Fibroblast of skin of left biceps (primary cell): ENCODE results near the gene ABCG8.

Source experiments
- DNase-seq, 2 experiments: peaks; one replicate each; pipeline ENCODE4 v3.0.0-alpha.2; 2013; ENCODE audit warnings: low read depth in 2 of 2

The ABCG8 gene

DNA sequence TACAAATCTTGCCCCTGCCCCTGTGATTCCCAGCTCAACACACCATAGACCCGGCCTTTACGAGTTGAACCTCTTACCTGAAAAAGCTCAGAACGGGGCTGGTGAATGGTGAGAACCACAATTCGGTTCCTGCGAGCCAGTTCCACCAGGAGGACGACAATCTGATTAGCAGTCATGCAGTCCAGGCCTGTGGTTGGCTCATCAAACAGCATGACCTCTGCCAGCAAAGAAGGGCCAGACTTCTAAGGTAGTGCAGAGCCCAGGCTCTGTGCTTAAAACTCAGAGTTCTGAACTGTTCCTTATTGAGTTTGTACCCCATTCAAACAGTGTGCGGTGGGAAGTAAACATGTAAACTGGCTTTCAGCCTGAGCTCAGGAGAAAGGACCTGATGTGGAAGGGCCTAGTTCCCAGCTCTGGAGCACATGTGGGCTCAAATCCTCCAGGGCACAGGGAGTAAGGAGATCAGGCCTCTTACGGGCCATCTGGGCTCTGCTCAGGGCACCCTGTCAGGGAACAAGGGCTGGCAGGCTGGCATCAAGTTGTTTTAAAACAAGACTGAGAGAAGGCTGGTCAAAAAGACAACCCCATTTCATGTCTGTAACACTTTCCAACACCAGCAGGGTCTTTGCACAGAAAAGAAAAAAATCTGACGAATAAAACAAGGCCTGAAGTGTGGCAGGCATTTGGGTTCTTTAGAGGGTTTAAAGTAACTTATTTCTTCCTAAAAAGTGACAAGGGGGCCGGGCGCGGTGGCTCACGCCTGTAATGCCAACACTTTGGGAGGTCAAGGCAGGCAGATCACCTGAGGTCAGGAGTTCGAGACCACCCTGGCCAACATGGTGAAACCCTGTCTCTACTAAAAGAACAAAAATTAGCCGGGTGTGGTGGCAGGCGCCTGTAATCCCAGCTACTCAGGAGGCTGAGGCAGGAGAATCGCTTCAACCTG lies 12.2 kb upstream of the ABCG8 start:
- no peak for DNase-seq

DNA sequence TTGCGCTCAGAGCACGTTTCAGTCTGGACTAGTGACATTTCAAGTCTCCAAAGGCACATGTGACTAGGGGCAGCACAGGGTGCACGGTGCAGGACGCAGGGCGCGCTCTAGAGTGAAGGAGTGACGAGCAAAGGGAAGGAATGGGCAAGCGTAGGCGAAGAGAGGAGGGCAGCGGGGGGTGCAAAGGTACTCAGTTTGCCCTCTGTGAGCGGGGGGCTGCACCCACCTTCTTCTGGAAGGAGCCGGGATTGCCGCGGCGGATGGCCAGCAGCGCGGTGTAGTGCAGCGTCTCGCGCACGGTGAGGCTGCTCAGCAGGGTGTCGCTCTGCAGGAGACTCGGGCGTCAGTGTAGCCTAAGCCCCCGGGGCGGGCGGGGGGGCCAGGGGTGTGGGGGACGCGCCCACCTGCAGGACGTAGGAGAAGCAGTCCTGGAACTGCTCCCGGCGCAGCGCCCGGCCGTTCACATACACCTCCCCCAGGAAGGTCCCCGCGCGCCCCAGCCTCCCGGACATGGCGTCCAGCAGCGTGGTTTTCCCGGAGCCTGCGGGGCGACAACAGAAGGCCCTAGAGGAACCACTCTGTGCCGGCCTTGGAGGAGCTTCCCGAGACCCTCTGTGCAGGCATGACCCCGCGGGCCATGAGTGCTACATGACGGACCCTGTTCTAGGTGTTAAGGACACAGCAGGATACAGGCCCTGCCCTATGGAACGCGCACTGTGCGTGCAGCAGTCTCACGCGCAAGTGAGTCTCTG lies 7.1 kb upstream of the ABCG8 start:
- DNase-seq, result no peak

DNA sequence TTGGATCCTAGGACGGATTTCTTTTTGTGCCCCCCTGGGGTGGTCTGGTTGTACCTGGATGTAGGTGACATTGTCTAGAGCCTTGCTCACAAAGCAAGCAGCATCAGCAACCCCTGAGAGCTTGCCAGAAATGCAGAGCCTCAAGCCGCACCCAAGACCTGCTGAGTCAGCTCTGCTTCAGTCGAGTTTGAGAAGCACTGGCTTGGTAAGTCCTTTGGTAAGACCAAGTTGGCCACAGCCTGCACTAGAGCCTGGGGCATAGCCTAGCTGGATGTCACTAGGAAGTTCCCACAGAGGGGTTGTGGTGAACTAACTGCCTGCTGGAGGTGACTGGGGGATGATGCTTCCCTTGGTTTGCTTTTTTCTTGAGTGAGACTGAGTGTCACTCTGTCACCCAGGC lies 6.3 kb upstream of the ABCG8 start:
- no peak for DNase-seq

DNA sequence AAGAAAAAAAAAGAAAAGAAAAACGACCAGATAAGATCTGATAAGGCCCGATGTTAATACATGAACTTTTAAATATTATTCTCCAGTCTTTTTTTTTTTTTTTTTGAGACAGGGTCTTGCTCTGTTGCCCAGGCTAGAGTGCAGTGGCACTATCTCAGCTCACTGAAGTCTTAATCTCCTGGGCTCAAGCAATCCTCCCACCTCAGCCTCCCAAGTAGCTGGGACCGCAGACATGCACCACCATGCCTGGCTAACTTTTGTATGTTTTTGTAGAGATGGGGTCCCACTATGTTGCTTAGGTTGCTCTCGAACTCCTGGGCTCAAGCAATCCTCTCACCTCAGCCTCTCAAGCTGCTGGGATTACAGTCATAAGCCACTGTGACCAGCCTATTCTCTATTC lies 1.7 kb upstream of the ABCG8 start:
- no peak for DNase-seq

DNA sequence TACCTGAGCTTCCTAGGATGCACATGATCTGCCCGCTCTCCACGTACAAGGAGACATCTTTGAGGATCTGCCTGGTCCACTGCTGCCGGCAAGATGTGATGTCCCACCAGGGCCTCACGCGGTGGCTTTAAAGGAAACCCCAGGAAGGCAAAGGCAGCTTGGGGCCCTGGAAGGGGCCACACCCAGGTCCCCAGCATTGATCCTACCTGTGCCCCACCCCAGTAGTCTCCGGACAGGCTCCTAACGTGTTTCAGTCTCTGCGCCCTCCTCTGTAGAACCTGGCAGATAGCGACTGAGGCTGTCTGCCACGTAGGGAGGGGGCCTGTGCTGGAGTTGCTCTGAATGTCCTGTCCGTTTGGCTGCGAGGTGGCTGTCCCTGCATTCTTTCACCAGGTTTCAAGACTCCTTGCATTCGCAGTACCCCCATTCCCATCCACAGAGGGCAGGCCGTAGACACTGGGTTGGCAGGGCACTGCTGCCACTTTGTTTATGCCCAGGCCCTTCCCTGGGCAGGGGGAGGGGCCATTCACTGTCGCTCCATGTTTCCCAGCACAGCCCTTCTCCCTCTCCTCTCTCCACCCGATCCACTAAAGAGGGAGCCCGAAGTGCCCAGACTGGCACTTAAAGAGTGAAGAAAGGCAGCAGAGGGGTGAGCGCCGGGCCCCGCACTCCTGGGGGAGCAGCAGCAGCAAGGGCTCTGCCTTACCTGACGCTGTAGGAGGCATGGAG lies 776 bp upstream of the ABCG8 start:
- DNase-seq, result no peak

DNA sequence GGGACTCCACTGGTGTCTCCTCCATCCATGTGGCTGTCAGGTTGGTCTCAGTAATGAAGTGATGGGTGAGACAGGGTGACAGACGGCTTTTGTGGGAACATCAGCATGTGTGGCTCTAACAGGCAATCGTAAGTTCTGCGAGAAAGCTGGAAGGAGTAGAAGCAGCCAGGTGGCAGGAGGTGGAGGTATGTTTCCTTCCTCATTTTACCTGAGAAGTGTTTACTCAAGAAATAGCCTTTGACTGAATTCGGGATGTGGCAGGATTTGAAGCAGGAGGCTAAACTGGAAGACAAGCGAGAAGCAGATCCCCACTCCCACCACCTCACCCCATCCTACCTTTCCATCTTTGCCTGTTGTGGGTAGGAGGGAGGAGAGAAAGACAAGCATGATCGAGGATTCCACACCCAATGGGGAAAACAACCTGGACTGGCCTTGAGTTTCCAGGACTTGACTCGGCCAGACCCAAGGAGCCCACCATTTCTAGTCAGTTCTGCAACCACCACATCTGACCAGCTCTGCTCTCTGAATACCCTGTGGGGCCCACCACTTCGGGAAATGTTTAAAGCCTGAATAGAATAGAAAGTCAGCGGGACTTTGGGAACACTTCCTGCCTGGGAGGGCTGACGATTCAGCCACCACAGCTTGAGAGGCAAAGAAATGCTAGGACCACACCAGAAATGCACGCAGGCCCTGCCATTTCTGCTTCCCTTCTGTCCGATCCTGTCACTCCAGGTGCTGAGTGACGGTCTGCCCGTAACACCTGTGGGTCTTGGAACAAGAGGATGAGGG lies 1.2 kb downstream of the ABCG8 start:
- DNase-seq, result no peak

DNA sequence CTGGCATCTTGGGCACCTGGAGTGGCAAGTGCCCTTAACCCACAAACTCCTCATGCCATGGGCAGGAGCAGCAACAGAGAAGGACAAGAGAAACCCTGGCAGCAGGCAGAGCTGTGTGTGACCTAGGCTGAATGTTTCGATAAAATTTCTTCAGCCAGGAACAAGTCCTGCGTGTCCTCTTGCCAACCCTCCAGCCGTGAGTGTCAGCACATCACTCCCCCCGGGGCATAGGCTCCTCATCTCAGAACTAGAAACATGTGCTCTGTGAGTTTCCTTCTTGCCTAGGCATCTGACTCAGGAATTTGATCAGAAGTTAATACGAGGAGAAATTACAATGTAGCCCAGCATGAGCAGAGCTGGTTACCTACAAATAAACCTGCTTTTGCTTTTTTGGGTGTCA lies 2.2 kb downstream of the ABCG8 start:
- no peak for DNase-seq

DNA sequence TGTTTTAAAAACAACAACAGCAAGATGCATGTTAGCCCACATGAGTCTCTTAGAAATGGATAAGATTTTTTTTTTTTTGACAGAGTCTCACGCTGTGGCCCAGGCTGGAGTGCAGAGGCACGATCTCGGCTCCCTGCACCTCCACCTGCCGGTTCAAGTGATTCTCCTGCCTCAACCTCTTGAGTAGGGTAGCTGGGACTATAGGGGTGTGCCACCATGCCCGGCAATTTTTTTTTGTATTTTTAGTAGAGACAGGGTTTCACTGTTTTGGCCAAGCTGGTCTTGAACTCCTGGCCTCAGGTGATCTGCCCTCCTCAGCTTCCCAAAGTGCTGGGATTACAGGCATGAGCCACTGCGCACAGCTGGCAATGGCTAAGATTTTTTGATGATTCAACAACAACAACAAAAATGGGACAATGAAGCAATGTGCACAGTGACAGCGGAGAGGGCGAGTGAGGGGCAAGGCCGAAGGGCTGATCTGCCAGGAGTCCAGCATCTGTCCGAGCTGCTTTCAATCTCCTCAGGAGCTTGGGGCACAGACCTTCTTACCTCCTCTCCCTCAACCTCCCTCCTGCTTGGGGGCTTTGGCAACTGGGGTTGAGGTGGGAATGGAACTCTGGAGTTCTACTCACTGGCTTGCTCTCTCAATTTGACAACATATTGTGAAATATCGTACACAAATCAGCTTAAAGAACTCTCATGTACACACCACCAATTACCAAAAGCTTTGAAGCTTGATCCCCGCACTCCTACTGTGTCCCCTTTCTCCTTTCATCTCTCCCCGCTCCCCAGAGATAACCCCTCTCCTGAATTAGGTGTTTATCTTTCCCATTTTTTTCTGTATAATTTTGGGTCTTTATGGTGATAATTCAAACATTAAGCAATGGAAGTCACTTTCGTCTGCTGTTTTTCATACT lies 3.4 kb downstream of the ABCG8 start:
- DNase-seq, result no peak

DNA sequence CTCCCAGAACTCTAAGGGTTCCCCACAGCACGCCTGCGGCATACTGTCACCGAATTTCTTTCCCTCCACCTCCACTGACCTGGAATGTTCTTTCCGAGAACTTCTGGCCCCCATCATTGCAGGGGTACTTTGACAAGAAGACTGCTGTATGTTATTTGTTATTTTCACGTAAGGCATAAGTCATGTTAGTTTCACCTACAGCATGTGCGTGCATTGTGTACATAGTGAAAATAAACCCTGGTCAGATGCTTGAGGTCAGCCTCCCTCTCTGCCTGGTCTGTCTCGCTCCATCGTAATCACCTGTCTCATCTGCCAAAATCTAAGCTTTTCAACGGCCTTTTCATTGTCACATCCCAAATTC lies 4.1 kb downstream of the ABCG8 start:
- no peak for DNase-seq

DNA sequence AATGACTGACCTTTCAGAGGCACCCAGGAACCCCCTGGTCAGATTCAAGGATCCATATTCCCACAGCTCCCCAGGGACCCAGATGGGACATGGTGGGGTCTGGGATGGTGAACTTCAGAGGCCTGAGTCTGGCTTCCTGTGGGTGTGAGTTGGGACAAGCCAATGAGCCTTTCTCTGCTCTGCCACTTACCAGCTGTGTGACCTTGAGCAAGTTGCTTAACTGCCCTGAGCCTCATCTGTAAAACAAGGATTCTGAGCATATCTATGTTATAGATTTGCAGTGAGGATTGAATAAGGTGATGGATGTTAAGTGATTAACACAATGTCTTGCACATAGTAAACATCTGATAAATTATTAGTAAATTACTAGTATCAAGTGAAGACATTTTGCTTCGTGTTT lies 6.4 kb downstream of the ABCG8 start:
- DNase-seq, result no peak

DNA sequence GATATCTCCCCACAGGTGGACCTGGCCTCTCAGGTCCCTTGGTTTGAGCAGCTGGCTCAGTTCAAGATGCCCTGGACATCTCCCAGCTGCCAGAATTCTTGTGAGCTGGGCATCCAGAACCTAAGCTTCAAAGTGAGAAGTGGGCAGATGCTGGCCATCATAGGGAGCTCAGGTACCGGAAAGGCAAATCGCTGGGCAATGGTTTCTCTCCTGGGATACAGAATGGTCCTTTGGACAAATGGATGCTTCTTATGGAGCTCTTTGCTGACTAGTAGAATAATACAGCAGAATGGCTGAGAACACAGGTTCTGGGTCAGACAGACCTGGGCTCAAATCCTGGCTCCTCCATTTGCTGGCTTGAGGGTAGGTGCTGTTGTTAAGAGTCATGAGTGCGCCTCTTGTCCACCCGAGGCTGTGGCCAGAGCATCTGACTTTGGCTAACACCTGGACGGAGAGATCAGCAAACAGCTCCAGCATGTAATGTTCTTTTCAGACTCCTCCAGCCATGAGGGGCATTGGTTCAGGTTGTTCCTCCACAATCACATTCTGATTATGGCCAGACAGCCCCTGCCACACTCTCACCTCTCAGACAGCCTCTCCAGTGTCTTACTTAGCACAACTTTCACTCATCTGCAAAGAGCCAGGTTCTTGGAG lies 7.5 kb downstream of the ABCG8 start:
- DNase-seq, result no peak

DNA sequence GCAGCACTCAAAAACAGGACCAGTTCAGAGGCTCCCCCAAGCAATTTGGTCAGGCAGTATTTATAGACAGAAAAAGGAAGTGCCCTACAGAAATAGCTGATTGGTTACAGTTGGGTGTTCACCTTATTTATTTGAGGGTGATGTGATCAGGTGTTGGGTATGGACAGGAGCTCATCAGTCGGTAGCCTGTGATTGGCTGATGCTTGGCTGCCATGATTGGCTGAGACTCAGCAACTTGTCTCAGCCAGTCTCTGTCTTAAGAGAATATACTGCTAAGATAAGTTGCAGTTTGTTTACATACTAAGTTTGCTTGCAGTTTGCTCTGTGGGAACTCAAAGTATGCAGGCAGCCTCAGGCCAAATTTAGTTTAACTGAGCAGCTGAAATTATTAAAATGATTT lies 9.4 kb downstream of the ABCG8 start:
- no peak for DNase-seq

DNA sequence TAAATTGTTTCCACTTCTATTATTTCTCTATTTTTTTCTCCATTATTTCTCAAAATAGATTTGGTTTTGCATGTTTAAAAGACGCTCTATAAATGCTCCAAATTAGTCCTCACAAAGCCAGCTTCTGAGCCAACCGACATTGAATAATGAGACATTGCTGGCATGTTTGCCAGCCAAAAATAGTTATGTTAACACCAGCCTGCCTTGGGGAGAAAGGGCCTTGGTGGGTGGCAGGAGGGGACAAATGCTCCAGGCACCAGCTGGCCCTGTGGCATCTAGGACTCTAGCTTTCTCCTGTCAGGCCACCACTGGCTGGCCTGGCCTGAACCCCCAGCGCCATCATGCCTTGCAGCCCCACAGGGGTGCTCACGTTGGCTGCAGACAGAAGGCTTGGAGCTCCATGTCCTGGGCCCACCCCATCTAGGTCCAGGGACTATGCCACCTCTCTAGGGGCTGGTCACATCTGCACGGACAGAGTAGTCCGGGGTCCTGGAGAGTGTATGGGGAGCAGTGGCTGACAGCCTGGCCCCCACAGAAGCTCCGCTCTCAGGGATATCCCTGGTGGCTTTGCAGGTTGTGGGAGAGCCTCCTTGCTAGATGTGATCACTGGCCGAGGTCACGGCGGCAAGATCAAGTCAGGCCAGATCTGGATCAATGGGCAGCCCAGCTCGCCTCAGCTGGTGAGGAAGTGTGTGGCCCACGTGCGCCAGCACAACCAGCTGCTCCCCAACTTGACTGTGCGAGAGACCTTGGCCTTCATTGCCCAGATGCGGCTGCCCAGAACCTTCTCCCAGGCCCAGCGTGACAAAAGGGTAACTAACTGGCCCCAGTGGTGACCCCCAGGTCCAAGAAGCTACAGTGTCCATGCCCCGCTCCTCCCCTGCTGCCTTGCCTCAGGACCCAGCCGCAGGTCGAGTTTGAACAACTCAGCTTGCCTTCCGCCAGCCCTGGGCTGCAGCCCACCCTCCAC lies 12.5 kb downstream of the ABCG8 start:
- DNase-seq, result no peak

DNA sequence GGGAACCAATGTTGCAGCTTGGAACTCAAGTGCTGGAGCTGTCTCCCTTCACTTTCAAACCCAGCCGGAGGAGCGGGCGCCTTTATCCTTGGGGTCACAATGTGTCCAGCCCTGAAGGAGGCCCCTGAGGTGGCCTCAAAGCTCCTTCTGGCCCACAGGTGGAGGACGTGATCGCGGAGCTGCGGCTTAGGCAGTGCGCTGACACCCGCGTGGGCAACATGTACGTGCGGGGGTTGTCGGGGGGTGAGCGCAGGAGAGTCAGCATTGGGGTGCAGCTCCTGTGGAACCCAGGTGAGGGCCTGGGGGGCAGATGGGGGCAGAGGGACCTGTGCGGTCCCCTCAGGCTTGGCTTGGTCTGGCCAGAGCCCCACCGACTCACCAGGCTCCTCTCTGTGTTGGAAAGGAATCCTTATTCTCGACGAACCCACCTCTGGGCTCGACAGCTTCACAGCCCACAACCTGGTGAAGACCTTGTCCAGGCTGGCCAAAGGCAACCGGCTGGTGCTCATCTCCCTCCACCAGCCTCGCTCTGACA lies 13.5 kb downstream of the ABCG8 start:
- DNase-seq, result no peak

DNA sequence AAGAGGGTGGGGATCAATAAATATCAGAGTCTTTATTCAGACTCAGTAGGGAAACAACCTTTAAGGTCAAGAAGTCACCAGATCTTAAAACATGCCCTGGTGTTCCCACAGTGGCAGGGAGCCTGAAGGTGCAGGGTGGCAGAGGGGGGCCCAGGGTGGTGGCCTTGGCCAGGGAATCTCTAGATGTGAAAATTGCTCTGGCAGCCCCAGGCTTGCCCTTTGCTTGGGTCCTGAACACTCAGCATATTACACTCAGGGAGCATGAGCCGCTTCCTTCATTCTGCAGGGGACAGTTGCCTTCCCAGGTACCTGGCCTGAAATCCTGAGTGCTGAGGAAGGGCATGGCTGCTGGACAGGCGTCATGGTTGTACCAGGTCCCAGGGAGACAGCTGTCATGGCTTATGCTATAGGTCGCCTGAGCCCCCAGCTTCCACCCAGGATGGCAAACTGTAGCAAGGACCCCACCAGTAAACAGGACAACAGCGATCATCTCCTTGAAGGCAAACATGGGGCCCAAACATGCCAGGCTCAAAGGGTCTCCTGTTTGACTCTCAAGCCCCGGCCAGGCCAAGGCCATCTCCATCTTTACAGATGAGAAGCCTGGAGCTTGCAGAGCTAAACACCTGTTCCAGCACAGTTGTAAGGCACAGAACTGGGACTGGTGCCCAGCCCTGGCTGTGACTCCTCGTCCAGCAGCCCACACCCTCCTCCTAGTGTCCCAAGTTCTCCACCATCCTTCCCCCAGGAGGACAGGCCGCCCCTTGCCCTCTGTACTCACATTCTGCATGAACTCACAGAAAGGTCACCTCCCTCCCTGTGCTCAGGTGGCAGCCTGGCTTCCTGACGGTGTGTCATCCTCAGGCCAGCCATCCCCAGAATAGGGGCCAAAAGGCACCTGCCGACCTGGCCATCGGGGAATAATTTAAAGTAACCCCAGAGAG lies 14.6 kb downstream of the ABCG8 start:
- DNase-seq, result no peak

DNA sequence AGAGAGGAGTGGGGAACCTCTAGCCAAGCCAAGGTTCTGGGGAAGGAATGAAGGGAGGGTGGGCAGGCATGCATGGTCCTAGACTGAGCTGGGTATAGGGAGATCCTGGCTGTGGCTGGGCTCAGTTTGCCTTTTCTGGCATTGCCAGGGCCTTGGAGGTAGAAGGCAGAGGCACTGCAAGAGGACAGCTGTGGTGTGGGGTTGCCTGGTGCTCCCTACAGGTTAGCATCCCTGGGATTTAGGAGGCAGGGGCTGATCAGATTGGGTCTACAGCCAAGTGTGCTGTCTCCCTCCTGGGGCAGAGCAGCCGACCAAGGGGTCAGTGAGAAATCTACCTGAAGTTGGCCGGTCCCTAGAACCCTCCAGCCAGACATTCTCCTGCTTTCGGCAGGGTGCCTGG lies 15.9 kb downstream of the ABCG8 start:
- no peak for DNase-seq

DNA sequence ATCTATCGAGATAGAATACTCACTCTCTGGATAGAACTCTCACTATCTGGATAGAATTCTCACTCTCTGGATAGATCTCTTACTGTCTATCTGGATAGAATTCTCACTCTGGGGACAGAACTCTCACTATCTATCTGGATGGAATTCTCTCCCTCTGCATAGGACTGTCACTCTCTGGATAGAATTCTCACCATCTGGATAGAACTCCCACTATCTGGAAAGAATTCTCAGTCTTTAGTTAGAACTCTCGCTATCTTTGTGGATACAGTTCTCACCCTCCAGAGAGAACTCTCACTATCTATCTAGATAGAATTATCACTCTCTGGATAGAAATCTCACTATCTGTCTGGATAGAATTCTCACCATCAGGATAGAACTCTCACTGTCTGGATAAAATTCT lies 16.5 kb downstream of the ABCG8 start:
- no peak for DNase-seq

DNA sequence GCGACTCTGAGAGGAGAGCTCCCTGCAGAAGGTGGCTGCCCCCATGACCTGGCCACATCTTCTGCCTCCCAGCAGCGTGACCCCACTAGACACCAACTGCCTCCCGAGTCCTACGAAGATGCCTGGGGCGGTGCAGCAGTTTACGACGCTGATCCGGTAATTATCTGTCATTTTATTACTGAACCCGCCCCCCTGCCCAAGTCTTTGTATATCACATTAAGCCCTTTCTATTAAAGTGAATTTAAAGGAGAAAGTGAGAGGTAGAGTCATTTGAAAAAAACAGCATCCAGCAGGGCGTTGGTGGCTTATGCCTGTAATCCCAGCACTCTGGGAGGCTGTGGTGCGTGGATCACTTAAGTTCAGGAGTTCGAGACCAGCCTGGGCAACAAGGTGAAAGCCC lies 33.4 kb downstream of the ABCG8 start:
- no peak for DNase-seq
